Tracheal epithelial cell (primary cell): ENCODE measurements around the gene RPAIN. TPM values are rescaled to one million over a fixed set of nuclear protein-coding genes. Genes with fewer than 3 reads are reported as not detected.

Experiments used
- total RNA-seq: library from RNA; depleted of rRNA; stranded (reverse); fragments of >200 nt; gene quantifications from 2 replicates; pipeline ENCODE4 v1.2.1, GENCODE V29; 2014

The RPAIN gene
- total RNA-seq: 47.1 and 49.2 TPM in 2 replicates

GRCh38 chr17:5419959-5420653, at the start of gene RPAIN:
TSS of gene RPAIN (plus strand) at chr17:5420182. CDS start at chr17:5420211, 29 bp downstream.

GRCh38 chr17:5419356-5419958, 525 bp upstream of the RPAIN start, which contains the start of gene NUP88:
TSS of gene NUP88 (minus strand) at chr17:5419662. CDS start at chr17:5419650, 12 bp downstream.

GRCh38 chr17:5438716-5439445, 18.9 kb downstream of the RPAIN start, which contains the start of gene C1QBP:
TSS of gene C1QBP (minus strand) at chr17:5439155. CDS start at chr17:5439073, 82 bp downstream.

Other genes with a start within 250 kb of the RPAIN start
- gene ZNF594, start 228.3 kb upstream of the RPAIN start, total RNA-seq: 2.3 and 4.6 TPM in 2 replicates
- gene SCIMP, start 185.3 kb upstream of the RPAIN start, total RNA-seq: under 0.01 TPM in 1 of 2 replicates, not detected in the other
- gene RABEP1, start 137.9 kb upstream of the RPAIN start, total RNA-seq: 28.4 and 37.5 TPM in 2 replicates
- 85.1 and 104 TPM in 2 replicates for gene NUP88, start 520 bp upstream of the RPAIN start, total RNA-seq
- gene C1QBP, start 19.0 kb downstream of the RPAIN start, total RNA-seq: 324 and 401 TPM in 2 replicates
- gene DHX33, start 48.8 kb downstream of the RPAIN start, total RNA-seq: 12.0 and 13.6 TPM in 2 replicates
- 16.4 and 24.6 TPM in 2 replicates for gene DERL2, start 66.0 kb downstream of the RPAIN start, total RNA-seq
- 14.5 and 18.3 TPM in 2 replicates for gene MIS12, start 66.4 kb downstream of the RPAIN start, total RNA-seq
- 10.2 and 19.8 TPM in 2 replicates for gene NLRP1, start 164.3 kb downstream of the RPAIN start, total RNA-seq